Activated CD8-positive, alpha-beta memory T cell treated with anti-CD3 and anti-CD28 coated beads, Interleukin-2, amount 50 U/mL, for 1 hour (primary cell): Measurements from ENCODE around the gene GPR27.

Experiments used
- DNase-seq: peaks from one replicate; pipeline ENCODE4 v3.0.0-alpha.2; 2020; ENCODE audit errors: extremely low read depth

The GPR27 gene

DNA sequence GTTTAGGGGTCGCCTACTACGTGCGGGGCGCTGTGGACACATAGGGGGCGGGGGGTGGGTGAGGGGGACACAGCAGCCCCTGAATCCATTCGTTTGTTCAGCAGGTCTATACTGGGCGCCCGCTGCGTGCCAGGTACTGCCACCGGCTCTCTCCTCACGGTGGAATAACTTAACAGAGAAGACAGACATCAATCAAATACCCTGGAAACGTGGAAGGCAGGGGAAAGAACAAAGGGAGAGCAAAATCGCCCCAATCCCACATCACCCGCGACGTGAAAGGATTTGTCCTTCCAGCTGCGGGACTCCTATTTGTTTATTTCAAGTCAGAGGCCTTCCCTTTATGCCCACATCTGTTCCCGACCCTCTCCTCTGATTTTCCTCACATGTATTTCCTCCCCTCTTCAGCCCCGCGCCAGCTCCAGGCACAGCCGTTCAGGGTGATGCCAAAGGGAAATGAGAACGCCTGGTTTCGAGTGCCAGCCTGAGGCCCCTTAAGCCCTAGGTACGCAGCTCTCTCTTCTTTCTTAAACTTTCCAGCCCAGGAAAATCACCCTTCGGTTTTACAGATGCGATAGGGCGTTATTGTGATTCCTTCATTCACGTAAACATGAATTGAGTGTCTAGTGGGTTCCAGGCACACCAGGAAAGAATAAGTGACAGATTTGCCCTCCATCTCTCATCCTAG, 32.0 kb downstream of the GPR27 start:
- no peak for DNase-seq

DNA sequence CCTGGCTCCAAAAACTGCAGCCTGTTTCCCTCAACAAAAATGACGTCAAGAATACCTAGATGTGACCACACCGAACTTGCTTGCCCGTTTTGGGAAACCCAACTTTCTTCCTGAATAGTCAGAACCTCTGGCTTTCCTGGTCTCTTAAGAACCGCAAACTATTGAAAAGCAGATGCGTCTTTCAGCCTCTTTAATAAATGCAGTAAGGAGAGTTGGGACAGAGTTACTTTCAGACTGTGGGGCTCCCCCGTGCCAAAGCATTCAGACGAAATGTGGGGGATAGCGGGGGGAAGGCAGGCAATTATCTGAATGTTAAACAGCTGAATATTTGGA, 32.5 kb downstream of the GPR27 start:
- no peak for DNase-seq

DNA sequence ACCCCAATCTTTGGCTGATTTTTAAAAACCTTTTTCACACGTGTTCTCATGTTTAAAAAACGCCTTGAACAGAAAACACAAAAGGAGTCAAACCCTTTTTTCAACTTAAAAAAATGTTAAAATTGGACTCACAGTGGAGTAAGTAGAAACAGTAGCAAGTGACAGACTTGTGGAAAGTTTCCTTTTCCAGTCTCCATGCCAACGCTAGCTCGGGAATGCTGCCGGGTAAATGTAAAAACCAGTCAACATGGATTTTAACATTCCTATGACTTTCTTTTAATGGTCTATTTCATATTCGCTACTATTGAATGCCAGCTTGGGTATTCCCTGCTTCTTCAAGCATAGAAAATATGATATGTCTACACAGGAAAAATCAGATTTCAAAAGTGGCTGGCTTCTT, 32.9 kb downstream of the GPR27 start:
- no peak for DNase-seq

DNA sequence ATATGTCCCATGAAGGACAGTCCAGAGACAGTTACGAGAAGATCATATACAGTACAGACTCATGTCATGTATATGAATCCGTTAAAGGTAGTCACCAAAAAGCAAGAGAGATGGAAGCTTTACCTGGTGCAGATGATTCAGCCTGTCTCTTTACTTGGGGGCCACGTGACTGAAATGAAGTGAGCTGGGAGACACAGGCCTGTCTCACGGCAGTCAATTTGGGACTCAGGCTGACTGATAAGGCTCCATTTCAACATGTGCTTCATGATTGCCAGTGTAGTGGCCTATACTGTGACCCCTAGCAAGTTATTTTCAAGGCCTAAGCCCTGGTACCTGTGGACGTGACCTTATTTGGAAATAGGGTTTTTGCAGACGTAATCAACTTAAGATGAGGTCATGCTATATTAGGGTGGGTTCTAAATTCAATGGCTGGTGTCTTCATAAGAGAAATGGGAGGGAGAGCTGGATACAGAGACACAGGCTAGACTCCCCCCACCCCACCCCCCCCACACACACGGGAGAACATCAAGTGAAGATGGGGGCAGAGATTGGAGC, 34.3 kb downstream of the GPR27 start:
- DNase-seq, result no peak

DNA sequence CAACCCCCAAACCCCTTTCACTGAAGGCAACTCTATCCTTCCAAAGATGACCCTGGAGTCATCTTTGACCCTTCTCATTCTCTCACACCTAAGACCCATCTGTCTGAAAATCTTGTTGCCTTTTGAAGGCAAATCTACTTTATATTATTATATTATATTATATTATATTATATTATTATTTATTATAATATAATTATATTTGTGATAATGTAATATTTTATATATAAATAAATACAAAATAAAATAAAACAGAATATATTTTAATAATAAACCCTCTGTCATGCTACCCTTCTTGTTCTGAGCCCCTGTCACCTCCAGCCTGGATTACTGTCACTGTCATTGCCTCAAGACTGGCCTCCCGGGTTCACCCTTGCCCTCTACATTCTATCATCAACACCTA, 36.3 kb downstream of the GPR27 start:
- DNase-seq, result no peak

DNA sequence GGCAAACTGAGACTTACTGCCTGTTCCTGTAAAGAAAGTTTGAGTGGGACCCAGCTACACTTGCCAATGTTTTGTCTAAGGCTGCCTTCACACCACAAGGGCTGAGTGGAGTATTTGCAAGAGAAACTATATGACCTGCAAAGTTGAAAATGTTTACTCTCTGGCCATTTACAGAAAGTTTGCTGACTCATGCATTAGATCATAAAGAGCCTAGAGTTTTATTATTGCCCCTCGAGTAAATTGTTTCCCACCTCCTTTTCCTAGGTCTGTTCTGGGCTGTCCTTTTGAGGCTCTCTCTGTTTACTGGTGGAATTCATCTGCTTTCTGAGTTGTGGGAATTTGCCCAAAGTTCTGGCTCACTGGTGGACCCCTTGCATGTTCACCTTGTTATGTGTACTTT, 38.0 kb downstream of the GPR27 start:
- no peak for DNase-seq

DNA sequence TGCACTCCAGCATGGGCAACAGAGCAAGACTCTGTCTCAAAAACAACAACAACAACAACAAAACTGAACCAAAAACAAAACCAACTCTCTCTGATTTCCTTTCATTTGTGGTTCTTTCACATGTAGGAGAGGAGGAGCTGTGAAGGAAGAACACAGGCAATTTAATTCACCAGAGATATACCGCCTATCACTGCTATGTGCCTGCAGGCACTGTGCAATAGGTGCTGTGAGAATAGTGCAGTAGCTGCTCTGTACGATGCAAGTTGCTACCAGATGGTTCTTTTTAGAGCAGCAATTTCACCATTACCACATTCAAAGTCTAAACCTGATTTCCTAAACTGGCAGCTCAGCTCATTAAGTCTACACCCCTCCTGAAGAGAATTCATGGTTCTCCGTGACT, 42.6 kb downstream of the GPR27 start:
- no peak for DNase-seq

DNA sequence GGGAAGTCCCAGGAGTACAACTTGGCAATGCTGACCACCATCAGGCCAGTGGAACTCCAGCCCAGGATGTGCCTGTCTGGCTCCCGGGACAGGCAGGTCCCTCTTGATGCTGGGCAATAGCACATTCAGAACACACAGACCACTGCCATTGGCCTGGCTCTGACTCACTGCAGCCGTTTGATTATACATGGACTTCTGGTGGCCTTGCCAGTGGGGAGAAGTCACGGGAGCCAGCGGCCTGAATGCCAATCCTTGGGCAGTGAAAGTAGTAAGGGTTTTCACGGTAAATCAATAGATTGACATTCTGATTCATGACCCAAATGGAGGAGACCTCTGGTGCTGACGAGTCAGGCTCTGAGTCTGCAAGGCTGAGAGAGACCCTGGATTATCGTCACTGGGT, 43.8 kb downstream of the GPR27 start:
- DNase-seq, result no peak

DNA sequence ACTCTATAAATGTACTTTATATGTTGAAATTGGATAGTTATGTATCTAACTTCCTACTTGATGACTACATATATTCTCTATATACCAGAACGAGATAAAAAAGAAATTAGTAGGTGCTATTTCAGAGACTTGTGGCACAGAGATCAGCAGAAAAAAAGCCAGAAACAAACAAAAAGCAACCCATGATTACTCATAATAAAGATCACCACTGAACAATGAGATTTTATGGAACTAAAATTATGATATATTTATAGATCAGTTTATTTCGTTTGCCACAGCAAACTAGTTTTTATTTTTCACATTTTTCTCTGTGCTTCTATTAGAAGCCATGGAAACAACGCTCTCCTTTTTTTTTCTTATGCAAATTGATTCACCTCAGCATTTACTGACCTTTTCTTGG, 46.4 kb downstream of the GPR27 start:
- no peak for DNase-seq

DNA sequence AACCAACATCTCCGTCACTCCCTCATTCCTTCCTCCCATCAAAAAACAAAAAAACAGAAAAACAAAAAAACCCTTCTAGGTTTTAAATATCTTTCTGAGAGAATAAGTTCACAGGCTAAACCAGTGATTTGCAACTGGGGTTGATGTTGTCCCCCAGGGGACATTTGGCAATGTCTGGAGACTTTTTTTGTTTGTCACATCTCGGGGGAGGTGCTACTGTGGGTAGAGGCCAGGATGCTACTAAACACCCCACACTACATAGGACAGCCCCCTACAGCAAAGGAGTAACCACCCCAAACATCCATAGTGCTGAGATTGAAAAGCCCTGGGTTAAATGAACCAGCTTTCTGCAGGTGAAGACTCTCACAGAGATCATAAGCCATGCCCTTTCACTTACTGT, 48.3 kb downstream of the GPR27 start:
- DNase-seq, result no peak

DNA sequence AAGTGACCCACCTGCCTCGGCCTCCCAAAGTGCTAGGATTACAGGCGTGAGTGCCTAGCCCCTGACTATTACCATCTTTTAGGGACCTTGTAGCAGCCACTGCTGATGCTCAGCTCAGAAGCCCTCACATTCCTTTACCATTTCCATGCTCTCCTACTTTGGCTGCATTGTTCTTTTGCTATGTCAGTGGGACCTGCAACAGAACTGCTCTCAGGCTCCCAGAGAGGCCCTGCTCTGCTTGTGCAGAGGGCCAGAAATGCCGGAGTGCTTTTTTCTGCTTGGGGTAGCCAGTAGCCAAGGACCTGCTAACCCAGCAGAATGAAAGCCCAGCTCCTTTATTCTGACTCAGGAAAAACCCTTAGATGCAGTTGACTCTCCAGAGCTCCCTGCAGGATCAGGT, 49.6 kb downstream of the GPR27 start:
- DNase-seq, result no peak

DNA sequence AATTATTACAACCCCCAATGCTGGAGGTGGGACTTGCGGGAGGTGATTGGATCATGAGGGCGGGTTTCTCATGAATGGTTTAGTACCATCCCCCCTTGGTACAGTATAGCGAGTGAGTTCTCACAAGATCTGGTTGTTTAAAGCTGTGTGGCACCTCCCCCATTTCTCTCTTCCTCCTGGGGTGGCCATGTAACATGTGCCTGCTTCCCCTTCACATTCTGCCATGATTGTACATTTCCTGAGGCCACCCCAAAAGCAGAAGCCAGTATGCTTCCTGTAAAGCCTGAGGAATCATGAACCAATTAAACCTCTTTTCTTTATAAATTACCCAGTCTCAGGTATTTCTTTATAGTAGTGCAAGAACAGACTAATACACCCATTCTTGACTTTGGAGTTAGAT, 51.5 kb downstream of the GPR27 start:
- no peak for DNase-seq

DNA sequence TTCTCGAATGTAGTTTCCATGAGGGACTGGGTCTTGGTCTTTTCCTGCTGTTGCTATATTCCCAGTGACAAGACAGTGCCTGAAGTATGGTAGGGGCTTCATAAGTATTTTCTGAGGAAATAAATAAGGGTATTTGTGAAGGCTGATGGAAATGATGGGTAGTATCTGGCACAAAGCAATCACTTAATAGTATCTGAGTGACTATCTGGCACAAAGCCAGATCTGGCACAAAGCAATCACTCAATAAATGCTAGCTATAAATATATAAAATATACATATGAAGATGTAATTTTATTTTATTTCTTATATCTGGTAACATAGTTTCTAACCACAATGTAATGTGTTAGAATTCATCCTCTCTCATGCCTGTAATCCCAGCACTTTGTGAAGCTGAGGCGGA, 52.0 kb downstream of the GPR27 start:
- no peak for DNase-seq
